ENCODE results near the gene CDC25B. TPM values are rescaled to one million over a fixed set of nuclear protein-coding genes. Genes with fewer than 3 reads are reported as not detected.

CDC25B gene
- total and polyA plus RNA-seq, 2 of the 13 experiments (the other 11 are each of a cell fraction or from before 2014, with no cell fraction given) = 14.5 to 19.4 TPM

- TF ChIP-seq ZNF12 (CRISPR knock-in tag; IDR thresholded peaks at IDR 0.05) (no peak), REST (IDR thresholded peaks at IDR 0.05; ENCODE audit: borderline replicate concordance in 1 of 2, low read depth in 1 of 2, low read length in 2 of 2) (no peak), SNRNP70 (IDR thresholded peaks at IDR 0.05; ENCODE audit: low read depth, low read length) (no peak), FOXC1 (CRISPR knock-in tag; IDR thresholded peaks at IDR 0.05; ENCODE audit: borderline replicate concordance) (no peak; the same call in 1 of the 2 replicates), SSRP1 (CRISPR knock-in tag; IDR thresholded peaks at IDR 0.05) (no peak), ZNF24 (IDR thresholded peaks at IDR 0.05) (no peak), ZNF354B (CRISPR knock-in tag; IDR thresholded peaks at IDR 0.05) (no peak), YEATS2 (CRISPR knock-in tag; IDR thresholded peaks at IDR 0.05; ENCODE audit: borderline replicate concordance) (no peak), SNAPC5 (CRISPR knock-in tag; IDR thresholded peaks at IDR 0.05; ENCODE audit: borderline replicate concordance) (no peak), FOSL1 (CRISPR knock-in tag; IDR thresholded peaks at IDR 0.05; ENCODE audit: borderline replicate concordance) (no peak), ZNF432 (CRISPR knock-in tag; IDR thresholded peaks at IDR 0.05; ENCODE audit: borderline replicate concordance) (no peak), ZMAT5 (CRISPR knock-in tag; IDR thresholded peaks at IDR 0.05; ENCODE audit: borderline replicate concordance, low read depth) (no peak), ZNF891 (CRISPR knock-in tag; IDR thresholded peaks at IDR 0.05) (peak; percentile 80), SMAD3 (CRISPR knock-in tag; IDR thresholded peaks at IDR 0.05) (no peak), ZNF709 (CRISPR knock-in tag; IDR thresholded peaks at IDR 0.05) (no peak), TRIM22 (IDR thresholded peaks at IDR 0.05) (no peak), HDAC1 (CRISPR knock-in tag; IDR thresholded peaks at IDR 0.05) (peak; percentile 72), ATF6 (CRISPR knock-in tag; conservative IDR thresholded peaks at IDR 0.05) (no peak), ZNF143 (CRISPR knock-in tag; IDR thresholded peaks at IDR 0.05) (peak; percentile 67), ZNF710 (CRISPR knock-in tag; IDR thresholded peaks at IDR 0.05; ENCODE audit: borderline replicate concordance) (peak; percentile 63; the same call in 1 of the 2 replicates)
Observed at GRCh38 chr20:3749689-3750531, 46.2 kb upstream of the CDC25B start (continued).

Measured in HepG2 (cell line).